ENCODE data around the gene OSCP1. TPM values are rescaled to one million over a fixed set of nuclear protein-coding genes. Genes with fewer than 3 reads are reported as not detected.

Gene OSCP1
- polyA plus RNA-seq, 1 donor (not counting 4 experiments of a cell fraction or from before 2014, with no cell fraction given), result 9.5 TPM

- no peaks in the 10 kb centered on the region for H4K20me1 ChIP-seq (ENCODE audit: control insufficient read depth, extremely low read depth, insufficient read depth, low read length)
- DNase-seq (ENCODE audit: low read depth, low spot score) (no peak), FAIRE-seq (no peak)
- H3K36me3 ChIP-seq (ENCODE audit: control insufficient read depth in 2 of 2, extremely low read depth in 1 of 2, insufficient read depth in 2 of 2, low read length in 2 of 2), result peaks cover 7 to 16% of the 10 kb centered on the region in 2 experiments
- peak overlapping the region; percentile 73 for H3K4me2 ChIP-seq (ENCODE audit: control insufficient read depth, extremely low read depth, insufficient read depth, low read depth, low read length)
- peak overlapping the region; percentile 29 for H3K9ac ChIP-seq (ENCODE audit: control insufficient read depth, extremely low read depth, insufficient read depth, low read length)
- H3K9me1 ChIP-seq (ENCODE audit: control insufficient read depth, extremely low read depth, insufficient read depth, low read length), result peaks cover 2% of the 10 kb centered on the region
- H3K79me2 ChIP-seq (ENCODE audit: control insufficient read depth, insufficient read depth, low read length), result peaks cover 33% of the 10 kb centered on the region
- TF ChIP-seq CTCF (optimal IDR thresholded peaks at IDR 0.05 in 1 of 3, IDR thresholded peaks at IDR 0.05 in 1 of 3, conservative IDR thresholded peaks at IDR 0.05 in 1 of 3; ENCODE audit: extremely low read depth in 1 of 3, insufficient read depth in 2 of 3, low read length in 3 of 3), result no peak
- no peak for TF ChIP-seq EZH2 (IDR thresholded peaks at IDR 0.05; ENCODE audit: low read length)
- peaks cover 36% of the 10 kb centered on the region for H3K4me1 ChIP-seq (ENCODE audit: control insufficient read depth, extremely low read depth, insufficient read depth, low read length)
- no peaks in the 10 kb centered on the region for H3K27me3 ChIP-seq (ENCODE audit: control insufficient read depth, extremely low read depth, insufficient read depth, low read length)
- dilution Hi-C loops (cut with MboI; ENCODE audit: extremely low pct_ligation_motif_present, low sequenced_read_pairs), result no loop called here
- peak overlapping the region; percentile 71 for H3K27ac ChIP-seq (ENCODE audit: control insufficient read depth, insufficient read depth, low read length)
- no peaks in the 10 kb centered on the region for H3K9me3 ChIP-seq (ENCODE audit: control insufficient read depth, low read depth, low read length)
- H3K4me3 ChIP-seq (ENCODE audit: control insufficient read depth in 2 of 3, extremely low read depth in 1 of 3, insufficient read depth in 2 of 3, low read depth in 1 of 3, low read length in 3 of 3), result no peak overlapping the region
- H2AFZ ChIP-seq (ENCODE audit: control insufficient read depth, low read length), result no peak overlapping the region
Observed at GRCh38 chr1:36372617-36373016, 77.6 kb downstream of the OSCP1 start.

- peaks cover 20 to 22% of the 10 kb centered on the region in 2 experiments for H3K36me3 ChIP-seq (ENCODE audit: control insufficient read depth in 2 of 2, extremely low read depth in 1 of 2, insufficient read depth in 2 of 2, low read length in 2 of 2)
- no peak overlapping the region for H3K27ac ChIP-seq (ENCODE audit: control insufficient read depth, insufficient read depth, low read length)
- no peaks in the 10 kb centered on the region for H3K9me3 ChIP-seq (ENCODE audit: control insufficient read depth, low read depth, low read length)
- dilution Hi-C loops (cut with MboI; ENCODE audit: extremely low pct_ligation_motif_present, low sequenced_read_pairs), result no loop called here
- peaks cover 28% of the 10 kb centered on the region for H3K4me1 ChIP-seq (ENCODE audit: control insufficient read depth, extremely low read depth, insufficient read depth, low read length)
- peak; percentile 65 for FAIRE-seq
- peaks cover 39% of the 10 kb centered on the region for H3K79me2 ChIP-seq (ENCODE audit: control insufficient read depth, insufficient read depth, low read length)
- no peak overlapping the region for H3K9ac ChIP-seq (ENCODE audit: control insufficient read depth, extremely low read depth, insufficient read depth, low read length)
- no peaks in the 10 kb centered on the region for H3K9me1 ChIP-seq (ENCODE audit: control insufficient read depth, extremely low read depth, insufficient read depth, low read length)
- H2AFZ ChIP-seq (ENCODE audit: control insufficient read depth, low read length), result no peak overlapping the region
- no peak for DNase-seq (ENCODE audit: low read depth, low spot score)
- no peak overlapping the region for H3K4me2 ChIP-seq (ENCODE audit: control insufficient read depth, extremely low read depth, insufficient read depth, low read depth, low read length)
- H3K4me3 ChIP-seq (ENCODE audit: control insufficient read depth in 2 of 3, extremely low read depth in 1 of 3, insufficient read depth in 2 of 3, low read depth in 1 of 3, low read length in 3 of 3), result no peak overlapping the region
- H4K20me1 ChIP-seq (ENCODE audit: control insufficient read depth, extremely low read depth, insufficient read depth, low read length), result peaks cover 3% of the 10 kb centered on the region
- no peaks in the 10 kb centered on the region for H3K27me3 ChIP-seq (ENCODE audit: control insufficient read depth, extremely low read depth, insufficient read depth, low read length)
- TF ChIP-seq CTCF (optimal IDR thresholded peaks at IDR 0.05 in 1 of 3, IDR thresholded peaks at IDR 0.05 in 1 of 3, conservative IDR thresholded peaks at IDR 0.05 in 1 of 3; ENCODE audit: extremely low read depth in 1 of 3, insufficient read depth in 2 of 3, low read length in 3 of 3) (peak; percentile 81 to 92 (median 89)), EZH2 (IDR thresholded peaks at IDR 0.05; ENCODE audit: low read length) (no peak)
Observed at GRCh38 chr1:36369061-36369861, 81.0 kb downstream of the OSCP1 start.

Small RNAs within 50 kb of the gene (small RNA-seq; reads per million reads assigned to genes)
- gene RNU4-27P (ENCODE audit: insufficient read length in 3 of 3, low read depth in 3 of 3, low replicate concordance in 1 of 3) (0 to 0.25 (median 0) reads per million in 3 experiments), gene SNORA63C (ENCODE audit: insufficient read length in 3 of 3, low read depth in 3 of 3, low replicate concordance in 1 of 3) (0 to 1.8 (median 0.47) reads per million in 3 experiments)

Other genes starting within 250 kb of the OSCP1 start
- 58.4 to 79.6 TPM (median 76.1 TPM) in 3 replicates for gene THRAP3, start 226.0 kb downstream of the OSCP1 start, polyA plus RNA-seq
- 4.8 to 17.4 TPM (median 7.1 TPM) in 3 replicates for gene SH3D21, start 144.1 kb downstream of the OSCP1 start, polyA plus RNA-seq
- gene EVA1B, start 126.8 kb downstream of the OSCP1 start, polyA plus RNA-seq, result 2.4 to 4.3 TPM (median 2.7 TPM) in 3 replicates
- gene STK40, start 64.5 kb downstream of the OSCP1 start, polyA plus RNA-seq, result 8.5 to 10.4 TPM (median 10.3 TPM) in 3 replicates
- gene LSM10, start 52.5 kb downstream of the OSCP1 start, polyA plus RNA-seq, result 41.3 to 67.8 TPM (median 45.3 TPM) in 3 replicates
- gene MRPS15, start 13.9 kb upstream of the OSCP1 start, polyA plus RNA-seq, result 74.2 to 133 TPM (median 130 TPM) in 3 replicates
- gene CSF3R, start 32.5 kb upstream of the OSCP1 start, polyA plus RNA-seq, result not detected in 3 replicates